HG02588 (cell line): ENCODE results near the gene NDUFV2.
A peak's percentile ranks its signal among the peaks of the same experiment; 100 is the strongest.
"Not testable (repeated sequence)": the region's sequence is repeated elsewhere in the genome, so short reads cannot be mapped to it uniquely, and the experiment has no call there.

Source experiments
- ATAC-seq: cut with Tn5 transposase; IDR thresholded peaks from one replicate; pipeline ENCODE4 v1.9.1; 2021; ENCODE audit warnings: mild to moderate bottlenecking, moderate library complexity; ENCODE audit not compliant: unreplicated experiment

NDUFV2 gene

DNA sequence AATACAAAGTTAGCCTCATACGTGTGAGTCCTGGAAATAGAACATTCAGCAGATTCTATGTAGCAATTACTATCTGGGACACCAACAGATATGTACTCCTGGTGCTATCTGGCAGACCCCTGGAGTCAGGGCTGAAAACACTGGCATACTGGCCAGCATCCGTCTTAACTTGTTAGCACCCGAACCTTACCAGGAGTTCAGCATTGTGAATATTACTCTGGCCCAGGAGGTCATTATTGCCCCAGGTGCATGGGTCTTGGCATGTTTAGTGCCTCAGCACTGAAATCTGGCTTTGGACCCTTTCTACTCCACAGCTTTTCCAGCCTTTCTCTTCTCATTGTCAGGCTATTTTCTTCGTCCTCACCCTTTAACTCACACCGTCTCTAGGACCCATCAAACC is 11.9 kb upstream of the NDUFV2 start:
- no peak for ATAC-seq

- ATAC-seq: no peak
Observed at GRCh38 chr18:9091066-9091476, 11.4 kb upstream of the NDUFV2 start.

DNA sequence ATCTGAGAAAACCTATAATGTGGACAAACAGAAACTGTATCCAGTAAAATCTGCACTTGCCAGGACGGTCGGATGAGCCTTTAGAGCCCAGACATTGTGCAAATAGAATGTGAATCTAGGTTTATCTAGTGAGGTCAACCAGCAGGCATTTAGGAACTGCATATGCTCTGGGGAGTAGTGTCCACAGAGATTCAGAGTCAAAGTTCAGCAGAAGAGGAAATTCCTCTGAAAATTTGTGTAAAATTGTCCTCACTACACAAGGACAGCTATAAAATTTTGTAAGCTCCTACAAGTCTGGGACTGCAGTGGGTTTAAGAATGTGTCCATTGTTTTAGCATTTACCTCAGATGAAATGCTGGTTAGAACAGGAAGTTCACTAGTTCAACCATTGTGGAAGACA is 9.8 kb upstream of the NDUFV2 start:
- ATAC-seq: no peak

DNA sequence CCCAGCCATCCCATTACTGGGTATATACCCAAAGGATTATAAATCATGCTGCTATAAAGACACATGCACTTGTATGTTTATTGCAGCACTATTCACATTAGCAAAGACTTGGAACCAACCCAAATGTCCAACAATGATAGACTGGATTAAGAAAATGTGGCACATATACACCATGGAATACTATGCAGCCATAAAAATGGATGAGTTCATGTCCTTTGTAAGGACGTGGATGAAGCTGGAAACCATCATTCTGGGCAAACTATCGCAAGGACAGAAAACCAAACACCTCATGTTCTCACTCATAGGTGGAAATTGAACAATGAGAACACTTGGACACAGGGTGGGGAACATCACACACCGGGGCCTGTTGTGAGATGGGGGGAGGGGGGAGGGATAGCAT is 9.4 kb upstream of the NDUFV2 start:
- not testable (repeated sequence) for ATAC-seq

DNA sequence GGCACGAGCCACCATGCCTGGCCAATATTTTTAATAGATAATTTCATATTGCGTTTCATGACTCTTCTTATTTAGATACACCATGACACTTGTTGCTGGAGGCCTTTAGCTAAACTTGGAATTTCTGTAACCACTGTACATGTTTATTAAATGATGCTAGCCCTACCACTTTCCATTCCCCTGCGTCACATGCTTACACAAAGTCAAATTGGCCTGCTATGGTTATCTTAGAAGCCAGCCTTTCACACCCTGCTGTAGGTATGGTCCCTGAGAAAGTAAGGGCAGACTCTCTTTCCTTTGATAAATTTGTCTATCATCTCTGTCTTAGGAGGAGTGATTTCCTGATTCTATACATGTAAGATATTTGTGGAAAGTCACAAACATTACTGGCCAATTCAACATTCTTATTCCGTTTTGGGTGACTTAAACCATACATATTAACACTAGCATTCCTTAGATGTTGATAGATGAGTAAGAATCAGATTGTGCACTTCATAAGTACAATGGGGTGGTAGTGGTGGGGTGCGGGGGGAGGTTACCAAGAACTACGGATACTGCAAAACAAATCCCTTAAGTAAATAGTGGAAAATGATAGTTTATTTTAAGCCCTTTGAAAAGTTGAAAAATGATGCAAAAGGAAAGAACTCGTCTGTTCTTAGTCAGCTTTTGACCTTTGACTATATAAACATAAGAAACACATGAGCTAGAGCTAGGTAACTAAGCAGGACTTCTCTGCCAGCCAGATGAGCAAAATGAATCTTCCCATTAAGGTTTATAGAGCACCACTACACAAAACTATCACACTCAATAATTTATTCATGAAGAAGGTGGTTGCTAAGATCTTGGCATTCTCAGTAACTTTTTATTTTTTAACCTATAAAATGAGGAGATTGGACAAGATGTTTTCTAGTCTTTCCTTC is 7.9 kb upstream of the NDUFV2 start:
- ATAC-seq: no peak

DNA sequence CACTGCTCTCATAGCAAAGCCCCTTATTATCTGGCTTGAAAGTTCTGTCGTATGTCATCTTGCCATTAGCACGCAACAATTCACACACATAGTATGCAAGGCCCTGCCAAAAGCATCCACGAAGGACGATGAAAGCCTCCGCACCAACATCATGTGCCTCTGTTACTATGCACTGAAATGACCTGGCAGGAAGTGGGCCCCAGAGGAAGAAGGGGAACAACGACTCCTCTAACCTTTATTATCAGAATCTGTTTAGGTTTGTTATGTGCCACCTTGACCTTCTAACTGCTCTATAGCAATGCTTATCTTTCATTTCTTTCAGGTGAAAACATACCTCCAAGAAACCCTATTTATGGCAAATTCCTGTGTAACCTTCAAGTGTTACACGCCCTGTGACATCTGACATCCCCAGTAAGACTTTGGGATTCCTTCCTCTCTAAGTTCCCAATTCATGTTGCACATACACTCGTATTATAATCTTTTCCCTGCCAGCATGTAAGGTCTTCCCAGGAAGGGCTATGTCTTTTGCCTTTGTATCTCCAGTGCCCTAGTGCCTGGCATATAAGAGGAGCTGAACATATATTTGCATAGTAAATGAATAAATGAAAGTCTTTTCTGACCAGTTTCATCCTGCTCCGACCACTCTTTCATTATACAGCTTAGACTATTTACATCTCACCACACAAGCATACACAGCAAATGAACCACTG is 7.0 kb upstream of the NDUFV2 start:
- ATAC-seq: peak; percentile 90

- no peak for ATAC-seq
Observed at GRCh38 chr18:9096007-9096371, 6.5 kb upstream of the NDUFV2 start.

DNA sequence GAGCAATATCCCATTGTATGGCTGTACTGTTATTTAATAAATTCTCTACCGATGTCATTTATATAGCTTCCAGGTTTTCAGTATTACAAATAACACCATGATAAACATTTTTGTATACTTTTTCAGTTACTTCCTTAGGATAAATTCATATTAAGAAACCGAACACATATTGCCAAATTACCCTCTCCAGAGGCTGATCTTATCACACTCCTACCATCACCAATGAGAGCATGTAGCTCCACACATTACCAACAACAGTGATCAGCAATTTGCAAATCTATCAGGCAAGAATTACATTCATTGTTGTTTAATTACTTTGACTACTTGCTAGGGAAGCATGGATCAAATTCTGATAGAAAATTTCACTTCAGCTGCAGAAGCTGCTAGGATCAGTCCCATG is 5.8 kb upstream of the NDUFV2 start:
- no peak for ATAC-seq

DNA sequence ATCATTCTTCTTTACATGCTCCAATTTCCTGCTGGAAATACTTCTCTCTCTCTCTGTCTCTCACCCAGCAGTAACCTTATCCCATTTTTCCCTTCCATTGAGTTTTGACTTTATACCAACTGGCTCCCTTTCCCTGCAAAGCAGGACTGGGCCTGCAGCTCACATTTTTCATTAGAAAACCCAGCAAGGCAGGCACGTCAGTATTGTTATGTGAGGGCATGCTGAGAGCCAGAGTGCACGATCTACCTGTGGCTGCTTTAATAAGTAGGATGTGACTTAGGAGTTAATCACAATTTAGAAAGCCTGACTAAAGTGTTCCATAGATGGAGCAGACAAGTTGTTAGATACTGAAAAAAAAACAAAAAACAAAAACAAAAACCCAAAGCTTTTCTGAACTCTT is 5.2 kb upstream of the NDUFV2 start:
- no peak for ATAC-seq

- no peak for ATAC-seq
Observed at GRCh38 chr18:9100796-9101195, 1.7 kb upstream of the NDUFV2 start.

DNA sequence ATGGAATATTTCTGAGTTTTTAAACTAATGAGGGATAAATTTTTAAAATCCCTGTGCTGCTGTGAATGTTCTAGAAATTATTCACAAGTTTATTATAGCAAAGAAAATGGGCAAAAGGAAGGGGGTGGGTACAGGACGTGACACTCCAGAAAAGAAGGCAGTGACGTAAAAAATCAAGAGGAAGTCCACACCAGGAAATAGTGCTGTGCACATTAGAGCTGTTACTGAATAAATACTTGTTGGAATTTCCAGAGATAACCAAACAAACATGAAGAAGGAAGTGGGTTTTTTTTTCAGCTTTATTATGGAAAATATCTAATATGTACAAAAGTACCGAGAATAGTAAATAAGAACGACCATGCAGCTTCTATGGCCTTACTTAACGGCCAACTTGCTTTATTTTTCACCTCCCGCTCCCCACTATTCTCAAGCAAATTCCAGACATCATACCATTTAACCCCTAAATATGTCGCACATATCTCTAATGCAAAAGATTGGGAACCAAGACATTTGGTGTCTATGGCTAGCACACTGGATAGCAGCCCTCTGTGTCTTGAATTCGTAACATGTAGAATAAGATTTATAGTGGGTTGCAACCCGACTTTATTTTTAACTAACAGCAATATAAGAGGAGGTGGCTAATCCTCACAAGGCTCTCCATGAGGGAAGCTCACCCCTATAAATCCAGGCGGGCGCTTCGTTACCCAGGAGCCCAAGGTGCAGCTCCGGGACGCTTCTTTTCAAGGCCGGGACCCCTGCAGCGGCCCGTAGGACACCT is 580 bp upstream of the NDUFV2 start:
- peak; percentile 10 for ATAC-seq

DNA sequence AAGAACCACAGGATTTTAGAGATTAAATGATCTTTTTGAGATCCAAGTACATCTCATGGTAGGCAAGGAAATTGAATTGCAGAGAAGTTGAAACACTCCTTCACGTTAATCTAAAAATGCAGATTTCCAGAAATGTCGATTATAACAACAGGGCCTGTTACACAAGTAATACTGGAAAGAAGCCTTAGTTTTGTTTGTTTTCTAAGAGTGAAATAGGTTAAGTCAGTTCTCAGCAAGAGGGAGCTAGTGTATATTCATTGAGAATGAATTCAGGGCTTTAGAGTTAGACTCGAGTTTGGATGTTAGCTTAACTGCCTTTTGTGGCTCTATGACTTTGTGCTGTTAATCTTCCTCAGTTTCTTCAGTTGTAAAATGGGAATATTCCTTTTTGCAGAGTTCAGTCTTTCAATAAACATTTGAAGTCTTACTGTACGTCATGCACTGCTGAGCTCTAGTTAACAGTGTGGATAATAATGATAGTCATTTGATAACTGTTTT is 926 bp downstream of the NDUFV2 start:
- no peak for ATAC-seq

DNA sequence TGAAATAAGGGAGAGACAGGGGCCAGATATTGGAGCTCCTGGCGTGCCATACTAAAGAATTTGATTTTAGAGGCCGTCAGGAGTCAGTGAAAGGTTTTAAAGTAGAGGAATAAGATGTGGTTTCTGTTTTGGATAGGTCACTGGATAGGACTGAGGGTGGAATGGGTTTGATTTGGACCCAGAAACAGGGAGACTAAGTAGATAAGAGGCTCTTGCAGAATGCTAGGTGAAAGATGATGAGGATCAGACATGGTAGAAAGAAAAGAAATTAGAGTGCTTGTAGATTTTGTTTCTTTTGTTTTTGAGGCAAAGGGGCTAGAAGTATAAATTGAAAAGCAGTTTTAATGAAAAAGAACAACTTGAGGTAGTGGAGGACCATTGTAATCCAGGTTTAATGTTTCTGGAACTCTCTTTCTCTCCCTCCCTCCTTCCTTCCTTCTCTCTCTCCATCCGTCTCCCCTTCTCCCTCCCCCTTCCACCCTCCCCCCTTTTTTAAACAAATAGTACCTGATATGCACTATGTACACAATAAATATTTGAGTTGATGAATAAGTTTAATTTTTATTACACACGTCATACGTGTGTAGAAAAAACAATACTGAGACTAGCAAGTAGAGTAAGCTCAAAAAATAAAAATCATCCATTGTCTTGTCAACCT is 1.9 kb downstream of the NDUFV2 start:
- ATAC-seq: no peak

DNA sequence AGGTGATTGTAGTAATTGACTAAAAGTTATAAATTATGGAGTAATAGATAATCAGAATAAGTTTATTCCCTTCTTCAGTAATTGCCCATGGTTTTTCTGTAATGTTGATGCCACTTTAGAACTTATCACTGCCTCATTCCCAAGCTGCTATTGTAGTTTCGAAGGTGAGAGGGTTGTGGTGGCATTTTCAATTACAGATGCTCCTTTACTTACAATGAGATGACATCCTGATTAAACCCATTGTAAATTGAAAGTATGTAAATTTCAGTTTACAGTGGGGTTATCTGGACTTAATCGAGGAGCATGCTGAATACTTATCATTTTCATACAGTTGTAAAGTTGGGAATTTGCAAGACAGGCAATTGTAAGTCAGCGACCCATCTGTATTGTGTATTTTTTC is 2.9 kb downstream of the NDUFV2 start:
- ATAC-seq: no peak

GRCh38 chr18:9106094-9106493 is 3.6 kb downstream of the NDUFV2 start:
- no peak for ATAC-seq

DNA sequence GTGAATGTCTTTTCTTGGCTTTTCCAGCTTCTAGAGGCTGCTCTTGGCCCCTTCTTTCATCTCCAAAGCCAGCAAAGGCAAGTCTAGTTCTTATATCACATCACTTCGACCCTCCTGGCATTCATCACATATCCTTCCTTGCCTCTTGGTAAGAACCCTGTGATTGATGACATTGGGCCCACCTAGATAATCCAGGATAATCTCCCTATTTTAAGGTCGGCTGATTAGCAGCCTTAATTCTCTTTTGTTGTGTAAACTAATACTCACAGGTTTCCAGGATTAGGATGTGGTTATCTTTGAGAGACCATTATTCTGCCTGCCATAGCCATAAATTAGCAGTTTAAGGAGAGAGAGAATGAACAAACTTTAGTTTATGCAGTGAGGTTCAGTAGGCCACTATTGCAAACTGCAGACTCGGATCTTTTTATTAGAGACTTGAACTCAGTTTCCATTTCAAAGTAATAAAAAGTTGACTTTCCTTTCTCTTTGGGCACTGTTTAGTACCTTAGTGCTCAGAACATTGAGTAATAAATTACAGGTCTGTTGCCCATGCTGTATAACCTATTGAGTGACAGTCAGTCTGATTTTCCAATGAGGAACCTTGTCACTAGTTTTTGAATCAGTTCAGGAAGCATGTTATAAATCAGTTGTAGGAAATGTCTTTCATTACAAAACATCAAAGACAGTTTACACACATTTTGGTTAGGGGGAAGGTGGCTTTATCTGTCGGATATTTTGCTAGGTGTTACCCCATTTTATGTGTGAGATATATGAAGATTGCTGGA is 4.5 kb downstream of the NDUFV2 start:
- no peak for ATAC-seq

DNA sequence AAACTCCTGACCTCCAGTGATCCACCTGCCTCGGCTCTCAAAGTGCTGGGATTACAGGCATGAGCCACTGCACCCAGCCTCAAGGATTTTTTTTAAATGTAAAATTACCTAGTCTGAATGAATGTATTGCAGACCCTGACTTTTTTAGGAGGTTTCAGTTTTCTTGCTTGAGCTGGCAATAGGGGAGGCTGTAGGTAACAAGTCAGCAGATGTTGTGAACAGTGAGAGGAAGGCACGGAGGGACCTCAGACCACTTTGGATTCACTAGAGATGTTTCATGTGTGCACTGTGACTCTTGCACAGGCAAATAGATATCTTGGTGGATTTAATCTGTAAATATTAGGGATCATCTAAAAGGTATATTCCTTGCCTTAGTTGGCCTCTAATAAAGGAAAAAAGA is 6.4 kb downstream of the NDUFV2 start:
- ATAC-seq: no peak

DNA sequence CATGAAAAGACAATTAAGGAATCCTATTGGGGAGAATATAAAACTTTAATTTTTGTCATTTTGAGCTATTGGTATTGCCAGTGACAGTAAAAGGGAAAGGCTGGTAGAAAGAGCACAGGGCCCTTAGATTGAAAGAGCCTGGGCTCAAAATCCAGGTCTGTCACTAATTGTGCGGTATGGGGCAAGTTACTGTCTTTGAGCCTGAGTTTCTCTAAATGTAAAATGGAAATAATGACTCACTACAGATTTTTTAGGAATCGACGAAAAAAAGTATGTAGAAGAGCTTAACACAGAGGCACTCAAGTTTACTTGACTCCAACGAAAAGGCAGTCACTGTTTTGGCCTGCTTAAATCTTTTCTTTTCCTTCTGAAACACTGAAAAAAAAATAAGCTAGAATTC is 7.0 kb downstream of the NDUFV2 start:
- no peak for ATAC-seq

- no peak for ATAC-seq
Observed at GRCh38 chr18:9113468-9114149, 11.1 kb downstream of the NDUFV2 start.

DNA sequence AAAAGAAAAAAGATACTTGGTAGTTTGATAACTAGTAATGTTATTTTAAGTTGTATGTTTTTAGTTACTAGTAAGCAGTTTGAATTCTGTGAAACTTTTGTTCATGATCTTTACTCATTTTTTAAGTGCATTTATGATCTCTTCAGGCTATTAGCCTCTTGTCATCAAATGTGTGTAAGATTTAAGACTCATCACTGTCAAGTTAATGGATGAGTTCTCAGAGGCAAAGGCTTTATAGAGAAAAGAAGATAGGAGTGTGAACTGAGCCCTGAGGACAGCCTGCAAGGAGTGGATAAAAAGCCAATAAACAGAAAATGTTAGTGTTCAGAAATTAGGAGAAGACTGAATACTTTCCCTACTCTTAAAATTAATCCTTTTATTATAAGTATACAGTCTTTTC is 13.5 kb downstream of the NDUFV2 start:
- no peak for ATAC-seq
